ENCODE data around the gene HLA-DPB1.
"Not testable (repeated sequence)": the region's sequence is repeated elsewhere in the genome, so short reads cannot be mapped to it uniquely, and the experiment has no call there.

HLA-DPB1 gene

GRCh38 chr6:33072508-33073100 lies 3.2 kb upstream of the HLA-DPB1 start:
- DNase-seq: no peak

GRCh38 chr6:33073431-33073871 lies 2.3 kb upstream of the HLA-DPB1 start, which contains the start of gene HLA-DPA1:
TSS of gene HLA-DPA1 (minus strand) at chr6:33073649.
- DNase-seq: peak; percentile 77

GRCh38 chr6:33075208-33075567 lies 602 bp upstream of the HLA-DPB1 start:
- no peak for DNase-seq

GRCh38 chr6:33076406-33076934 lies 680 bp downstream of the HLA-DPB1 start:
- DNase-seq: no peak

GRCh38 chr6:33077908-33078307 lies 2.1 kb downstream of the HLA-DPB1 start:
- DNase-seq: no peak

GRCh38 chr6:33078442-33078841 lies 2.7 kb downstream of the HLA-DPB1 start:
- no peak for DNase-seq

- DNase-seq: no peak
Observed at GRCh38 chr6:33078919-33079521, 3.2 kb downstream of the HLA-DPB1 start.

GRCh38 chr6:33079580-33079979 lies 3.8 kb downstream of the HLA-DPB1 start:
- no peak for DNase-seq

GRCh38 chr6:33080127-33081089 lies 4.6 kb downstream of the HLA-DPB1 start:
- no peak for DNase-seq

- DNase-seq: no peak
Observed at GRCh38 chr6:33081098-33081824, 5.5 kb downstream of the HLA-DPB1 start.

- no peak for DNase-seq
Observed at GRCh38 chr6:33082702-33083101, 6.9 kb downstream of the HLA-DPB1 start.

- DNase-seq: no peak
Observed at GRCh38 chr6:33085627-33086026, 9.8 kb downstream of the HLA-DPB1 start.

GRCh38 chr6:33088258-33088930 lies 12.6 kb downstream of the HLA-DPB1 start:
- DNase-seq: no peak

- no peak for DNase-seq
Observed at GRCh38 chr6:33088931-33089620, 13.3 kb downstream of the HLA-DPB1 start.

GRCh38 chr6:33091957-33092356 lies 16.2 kb downstream of the HLA-DPB1 start:
- no peak for DNase-seq

- no peak for DNase-seq
Observed at GRCh38 chr6:33092385-33092784, 16.6 kb downstream of the HLA-DPB1 start.

GRCh38 chr6:33093855-33094254 lies 18.1 kb downstream of the HLA-DPB1 start:
- no peak for DNase-seq

GRCh38 chr6:33095681-33096080 lies 19.9 kb downstream of the HLA-DPB1 start:
- no peak for DNase-seq

GRCh38 chr6:33101121-33101737 lies 25.4 kb downstream of the HLA-DPB1 start:
- DNase-seq: not testable (repeated sequence)

GRCh38 chr6:33103776-33104175 lies 28.0 kb downstream of the HLA-DPB1 start:
- no peak for DNase-seq

- no peak for DNase-seq
Observed at GRCh38 chr6:33104887-33105286, 29.1 kb downstream of the HLA-DPB1 start.
